Motor neuron (in vitro differentiated cells): ENCODE measurements around the gene NOXO1. TPM values are rescaled to one million over a fixed set of nuclear protein-coding genes. Genes with fewer than 3 reads are reported as not detected.
"Not testable (repeated sequence)": the region's sequence is repeated elsewhere in the genome, so short reads cannot be mapped to it uniquely, and the experiment has no call there.

ENCODE experiments used
- ATAC-seq, 8 experiments: fragments of 200-7000 bp; cut with Tn5 transposase; replicated peaks in 6 of 8; 2 replicates each; pipeline ENCODE4 v1.8.0; 2021; ENCODE audit warnings: mild to moderate bottlenecking in 8 of 8, moderate library complexity in 8 of 8
- H3K27ac ChIP-seq, 2 donors: fragments of 250-450 bp; sonication (Bioruptor Pico); 2 replicates each; pipeline ENCODE4 v1.9.0; 2021; ENCODE audit warnings: antibody characterized with exemption in 2 of 2, mild to moderate bottlenecking in 2 of 2, moderate library complexity in 1 of 2
- H3K4me1 ChIP-seq, 2 donors: fragments of 250-450 bp; sonication (Bioruptor Pico); replicated peaks in 1 of 2; 2 replicates each; pipeline ENCODE4 v1.6.1; 2021; ENCODE audit warnings: antibody characterized with exemption in 2 of 2, mild to moderate bottlenecking in 2 of 2, moderate library complexity in 1 of 2
- H3K4me3 ChIP-seq, 5 donors: fragments of 250-450 bp; sonication (Bioruptor Pico); 2 replicates each; pipeline ENCODE4 v1.9.0; 2021; ENCODE audit warnings: antibody characterized with exemption in 5 of 5, mild to moderate bottlenecking in 5 of 5, moderate library complexity in 4 of 5
- WGBS, 10 experiments: fragments of 450-650 bp; shearing (Covaris generic); methylation state at CpG; one replicate each; pipeline ENCODE4 v1.0.0; 2022; 5-methylcytosine and 5-hydroxymethylcytosine counted together
- in situ Hi-C, 9 experiments: fragments of 400-800 bp; cut with MboI; loops; one replicate each; pipeline ENCODE4 v1.15.0; 2021; ENCODE audit warnings: low sequenced_read_pairs in 9 of 9, low pct_unique_long_range_greater_than_20kb in 2 of 9; ENCODE audit not compliant: unreplicated experiment in 9 of 9
- total RNA-seq, 8 experiments: library from RNA; unstranded; fragments of 300-600 nt; gene quantifications; 2 replicates each; pipeline versions ENCODE4 v1.2.3 to v1.2.4, GENCODE V29; 2022

NOXO1 gene
- total RNA-seq, 8 experiments from 2014 or later: 0.21 to 0.73 (median 0.26) TPM; not detected in 4

GRCh38 chr16:1944612-1945199 is 36.6 kb downstream of the NOXO1 start:
- peaks cover 10% of the 10 kb centered on the region in 2 donors for H3K4me1 ChIP-seq
- WGBS, 10 experiments: 89 to 100% (median 90%) methylated on average over 1 to 11 of the region's 21 CpGs; no CpG with 5 or more reads in 4 of the 10 experiments
- H3K4me3 ChIP-seq: no peak overlapping the region
- ATAC-seq: no peak
- in situ Hi-C loops: no loop called here
- H3K27ac ChIP-seq: no peak overlapping the region

- H3K4me1 ChIP-seq: peaks cover 10% of the 10 kb centered on the region in 2 donors
- ATAC-seq: peak; percentile 91 to 97 (median 94)
- 12 to 50% (median 20%) methylated on average over 1 to 10 of the region's 77 CpGs; no CpG with 5 or more reads in 4 of the 10 experiments for whole genome bisulfite sequencing, 10 experiments
- peak within 1 kb of the TSS in 1 of 2 donors; percentile 51 for H3K27ac ChIP-seq
- in situ Hi-C loops: no loop called here
- H3K4me3 ChIP-seq: peak within 1 kb of the TSS; percentile 56 to 91 (median 72)
Observed at GRCh38 chr16:1942810-1943726, 38.2 kb downstream of the NOXO1 start, which contains the start of gene MSRB1. MSRB1 (minus strand) TSS chr16:1943199; CDS start chr16:1943156, 43 bp downstream.

GRCh38 chr16:1942047-1942809 is 39.0 kb downstream of the NOXO1 start:
- peak in 2 of 8 experiments; percentile 18 to 28 for ATAC-seq
- 0 to 80% (median 0%) methylated on average over 1 of the region's 17 CpGs; no CpG with 5 or more reads in 6 of the 10 experiments for WGBS, 10 experiments
- H3K4me3 ChIP-seq: peak overlapping the region; percentile 56 to 91 (median 72)
- H3K4me1 ChIP-seq: peaks cover 10% of the 10 kb centered on the region in 2 donors
- in situ Hi-C loops: no loop called here
- H3K27ac ChIP-seq: no peak overlapping the region

- no peak for ATAC-seq
- WGBS, 10 experiments: 0 to 62% (median 60%) methylated on average over 1 to 8 of the region's 30 CpGs; no CpG with 5 or more reads in 7 of the 10 experiments
- Histone ChIP-seq H3K4me1 (peaks cover 10% of the 10 kb centered on the region in 2 donors), H3K4me3 (peak overlapping the region in 2 of 5 donors; percentile 2 to 8), H3K27ac (no peak overlapping the region)
- in situ Hi-C loops: no loop called here
Observed at GRCh38 chr16:1941162-1942046, 39.9 kb downstream of the NOXO1 start.

GRCh38 chr16:1940273-1941161 is 40.8 kb downstream of the NOXO1 start:
- in situ Hi-C loops: no loop called here
- ATAC-seq: no peak
- Histone ChIP-seq H3K4me3 (no peak overlapping the region), H3K27ac (no peak overlapping the region), H3K4me1 (peaks cover 10% of the 10 kb centered on the region in 2 donors)
- WGBS, 10 experiments: 67 to 100% (median 80%) methylated on average over 2 to 11 of the region's 23 CpGs; no CpG with 5 or more reads in 4 of the 10 experiments

GRCh38 chr16:1939833-1940232 is 41.4 kb downstream of the NOXO1 start:
- in situ Hi-C loops, H3K4me3 ChIP-seq, ATAC-seq, H3K27ac ChIP-seq: not testable (repeated sequence)
- H3K4me1 ChIP-seq: peaks cover 10% of the 10 kb centered on the region in 2 donors
- 88 to 100% (median 99%) methylated on average over 1 to 6 of the region's 8 CpGs; no CpG with 5 or more reads in 2 of the 10 experiments for WGBS, 10 experiments

- in situ Hi-C loops: no loop called here
- H3K4me1 ChIP-seq: peaks cover 9 to 10% of the 10 kb centered on the region in 2 donors
- WGBS, 10 experiments: 86 to 100% methylated on average over 1 to 5 of the region's 17 CpGs; no CpG with 5 or more reads in 8 of the 10 experiments
- no peak overlapping the region for H3K4me3 ChIP-seq
- no peak for ATAC-seq
- no peak overlapping the region for H3K27ac ChIP-seq
Observed at GRCh38 chr16:1938910-1939309, 42.4 kb downstream of the NOXO1 start.

- ATAC-seq: no peak
- Histone ChIP-seq H3K4me1 (peaks cover 5 to 10% of the 10 kb centered on the region in 2 donors), H3K27ac (no peak overlapping the region), H3K4me3 (no peak overlapping the region)
- 97 to 100% (median 100%) methylated on average over 1 to 6 of the region's 10 CpGs; no CpG with 5 or more reads in 5 of the 10 experiments for WGBS, 10 experiments
- in situ Hi-C loops: no loop called here
Observed at GRCh38 chr16:1938316-1938715, 43.0 kb downstream of the NOXO1 start.

- H3K27ac ChIP-seq: no peak overlapping the region
- H3K4me3 ChIP-seq: no peak overlapping the region
- in situ Hi-C loops: no loop called here
- ATAC-seq: no peak
- H3K4me1 ChIP-seq: peaks cover 0 to 5% of the 10 kb centered on the region in 2 donors
- WGBS, 10 experiments: 80 to 100% (median 93%) methylated on average over 3 to 7 of the region's 11 CpGs; no CpG with 5 or more reads in 2 of the 10 experiments
Observed at GRCh38 chr16:1936945-1937479, 44.3 kb downstream of the NOXO1 start.

- ATAC-seq: no peak
- Histone ChIP-seq H3K4me3 (no peak overlapping the region), H3K4me1 (peaks cover 2 to 5% of the 10 kb centered on the region in 2 donors), H3K27ac (no peak overlapping the region)
- WGBS, 10 experiments: 0 to 43% methylated on average over 1 to 4 of the region's 23 CpGs; no CpG with 5 or more reads in 8 of the 10 experiments
- in situ Hi-C loops: no loop called here
Observed at GRCh38 chr16:1933097-1933661, 48.1 kb downstream of the NOXO1 start.
